KMS-11 (cell line): ENCODE data around the gene ZIC4.

Experiments used
- H2AFZ ChIP-seq: fragments of 200-600 bp; sonication (generic); 2 replicates; pipeline ENCODE4 v1.6.1; 2016; ENCODE audit warnings: antibody characterized with exemption, mixed run types, low read depth
- H3K27ac ChIP-seq: fragments of 200-600 bp; sonication (generic); 2 replicates; pipeline ENCODE4 v1.6.1; 2016; ENCODE audit warnings: mild to moderate bottlenecking, mixed run types
- H3K27me3 ChIP-seq: fragments of 200-600 bp; sonication (generic); 2 replicates; pipeline ENCODE4 v1.6.1; 2017; ENCODE audit warnings: mild to moderate bottlenecking, low read depth, mixed run types, moderate library complexity; ENCODE audit not compliant: insufficient read depth
- H3K36me3 ChIP-seq: fragments of 200-600 bp; sonication (generic); 2 replicates; pipeline ENCODE4 v1.6.1; 2017; ENCODE audit warnings: mild to moderate bottlenecking, mixed run types; ENCODE audit not compliant: insufficient read depth
- H3K4me1 ChIP-seq: fragments of 200-600 bp; sonication (generic); 2 replicates; pipeline ENCODE4 v1.6.1; 2016; ENCODE audit warnings: mild to moderate bottlenecking, low read depth, mixed run types; ENCODE audit not compliant: poor library complexity, severe bottlenecking
- H3K4me2 ChIP-seq: fragments of 200-600 bp; sonication (generic); 2 replicates; pipeline ENCODE4 v1.7.0; 2016; ENCODE audit warnings: mild to moderate bottlenecking, mixed run types
- H3K4me3 ChIP-seq: fragments of 200-600 bp; sonication (generic); IDR thresholded peaks from 2 replicates; pipeline ENCODE4 v1.6.1; 2017; ENCODE audit warnings: low read depth, low read length, mixed read lengths; ENCODE audit not compliant: insufficient read depth
- H3K79me2 ChIP-seq: fragments of 200-600 bp; sonication (generic); 2 replicates; pipeline ENCODE4 v1.6.1; 2016; ENCODE audit warnings: low read depth, mixed run types; ENCODE audit not compliant: insufficient read depth
- H3K9ac ChIP-seq: fragments of 200-600 bp; sonication (generic); 2 replicates; pipeline ENCODE4 v1.6.1; 2016; ENCODE audit warnings: mild to moderate bottlenecking, mixed run types
- H4K20me1 ChIP-seq: fragments of 200-600 bp; sonication (generic); 2 replicates; pipeline ENCODE4 v1.6.1; 2016; ENCODE audit warnings: mild to moderate bottlenecking, mixed run types; ENCODE audit not compliant: insufficient read depth
- CTCF ChIP-seq: fragments of 200-600 bp; sonication (generic); conservative IDR thresholded peaks from 2 replicates; pipeline ENCODE4 v1.6.1; 2017; ENCODE audit warnings: low read depth, mild to moderate bottlenecking, antibody characterized with exemption, low read length, moderate library complexity, mixed read lengths

ZIC4 gene

GRCh38 chr3:147368561-147369221 lies 37.7 kb downstream of the ZIC4 start:
- Histone ChIP-seq H3K79me2 (no peaks in the 10 kb centered on the region), H3K27ac (no peak overlapping the region), H3K36me3 (no peaks in the 10 kb centered on the region), H3K9ac (no peak overlapping the region), H3K27me3 (no peaks in the 10 kb centered on the region), H3K4me3 (no peak overlapping the region), H2AFZ (no peak overlapping the region), H3K4me1 (no peaks in the 10 kb centered on the region), H4K20me1 (no peaks in the 10 kb centered on the region), H3K4me2 (no peak overlapping the region)
- no peak for TF ChIP-seq CTCF

- Histone ChIP-seq H3K4me3 (no peak overlapping the region), H3K4me1 (no peaks in the 10 kb centered on the region), H4K20me1 (no peaks in the 10 kb centered on the region), H3K4me2 (no peak overlapping the region), H3K27ac (no peak overlapping the region), H3K36me3 (no peaks in the 10 kb centered on the region), H2AFZ (no peak overlapping the region), H3K9ac (no peak overlapping the region), H3K27me3 (no peaks in the 10 kb centered on the region), H3K79me2 (no peaks in the 10 kb centered on the region)
- TF ChIP-seq CTCF = no peak
Measured at GRCh38 chr3:147368151-147368550, 38.2 kb downstream of the ZIC4 start.

GRCh38 chr3:147367676-147368075 lies 38.7 kb downstream of the ZIC4 start:
- Histone ChIP-seq H3K27me3 (no peaks in the 10 kb centered on the region), H3K36me3 (no peaks in the 10 kb centered on the region), H2AFZ (no peak overlapping the region), H3K4me3 (no peak overlapping the region), H3K79me2 (no peaks in the 10 kb centered on the region), H3K4me2 (no peak overlapping the region), H4K20me1 (no peaks in the 10 kb centered on the region), H3K27ac (no peak overlapping the region), H3K9ac (no peak overlapping the region), H3K4me1 (no peaks in the 10 kb centered on the region)
- TF ChIP-seq CTCF = no peak

- H2AFZ ChIP-seq = no peak overlapping the region
- H3K36me3 ChIP-seq = no peaks in the 10 kb centered on the region
- no peak for TF ChIP-seq CTCF
- no peak overlapping the region for H3K4me2 ChIP-seq
- no peaks in the 10 kb centered on the region for H3K79me2 ChIP-seq
- H3K27me3 ChIP-seq = no peaks in the 10 kb centered on the region
- H3K4me1 ChIP-seq = no peaks in the 10 kb centered on the region
- H3K27ac ChIP-seq = no peak overlapping the region
- H3K9ac ChIP-seq = no peak overlapping the region
- no peak overlapping the region for H3K4me3 ChIP-seq
- H4K20me1 ChIP-seq = no peaks in the 10 kb centered on the region
Measured at GRCh38 chr3:147365196-147366115, 40.9 kb downstream of the ZIC4 start.
